HepG2 (cell line): Measurements from ENCODE around the gene SMIM20. TPM values are rescaled to one million over a fixed set of nuclear protein-coding genes. Genes with fewer than 3 reads are reported as not detected.

Experiments
- AHDC1 ChIP-seq: sonication (generic); formaldehyde crosslinking; IDR thresholded peaks from 2 replicates; pipeline ENCODE4 v1.5.1; 2020; ENCODE audit warnings: mild to moderate bottlenecking, missing genetic modification reagents, borderline replicate concordance
- ARID5B ChIP-seq: IDR thresholded peaks from 2 replicates; pipeline ENCODE4 v1.4.0; 2020; ENCODE audit warnings: mild to moderate bottlenecking, missing genetic modification reagents
- ASH2L ChIP-seq: fragments of 300-600, 200-600 bp; sonication (generic); IDR thresholded peaks from 2 replicates; pipeline ENCODE4 v1.7.0; 2017; ENCODE audit warnings: low read depth, mild to moderate bottlenecking, moderate library complexity, mixed read lengths, low read length; ENCODE audit not compliant: insufficient read length
- CBFB ChIP-seq: sonication (generic); formaldehyde crosslinking; IDR thresholded peaks from 2 replicates; pipeline ENCODE4 v1.4.0; 2020; ENCODE audit warnings: missing genetic modification reagents
- GATAD2A ChIP-seq: IDR thresholded peaks from 2 replicates; pipeline ENCODE4 v1.6.1; 2016
- HNF4G ChIP-seq, 2 experiments: sonication (generic) in 1 of 2; formaldehyde crosslinking in 1 of 2; IDR thresholded peaks; 2 replicates each; pipeline versions ENCODE4 v1.4.0 to v1.6.1; 2011 to 2020; ENCODE audit warnings: borderline replicate concordance in 2 of 2, low read depth in 2 of 2, mild to moderate bottlenecking in 2 of 2, low read length in 1 of 2, missing genetic modification reagents in 1 of 2, moderate library complexity in 1 of 2
- KDM6A ChIP-seq: IDR thresholded peaks from 2 replicates; pipeline ENCODE4 v1.6.1; 2016; ENCODE audit warnings: low read depth
- PHF21A ChIP-seq: sonication (generic); formaldehyde crosslinking; IDR thresholded peaks from 2 replicates; pipeline ENCODE4 v1.5.0; 2020; ENCODE audit warnings: mild to moderate bottlenecking, missing genetic modification reagents
- PPARG ChIP-seq: conservative IDR thresholded peaks from 2 replicates; pipeline ENCODE4 v1.6.1; 2016; ENCODE audit warnings: missing biosample characterization, missing genetic modification reagents
- RFX1 ChIP-seq: fragments of 450-650 bp; IDR thresholded peaks from 2 replicates; pipeline ENCODE4 v1.6.1; 2017
- RFX3 ChIP-seq: IDR thresholded peaks from 2 replicates; pipeline ENCODE4 v1.6.1; 2016; ENCODE audit warnings: missing biosample characterization, missing genetic modification reagents
- SYNCRIP ChIP-seq: fragments of 200-400 bp; formaldehyde crosslinking; IDR thresholded peaks from 2 replicates; pipeline ENCODE4 v1.6.1; 2018; ENCODE audit warnings: mild to moderate bottlenecking, low read depth, low read length; ENCODE audit not compliant: insufficient read depth
- TFAP4 ChIP-seq: sonication (generic); IDR thresholded peaks from 2 replicates; pipeline ENCODE4 v1.6.1; 2016; ENCODE audit warnings: low read depth, borderline replicate concordance
- XRCC5 ChIP-seq: fragments of 200-400 bp; formaldehyde crosslinking; optimal IDR thresholded peaks from 2 replicates; pipeline ENCODE3; 2017; ENCODE audit warnings: mild to moderate bottlenecking, low read length
- ZFY ChIP-seq: sonication (generic); formaldehyde crosslinking; IDR thresholded peaks from 2 replicates; pipeline ENCODE4 v1.4.0; 2020; ENCODE audit warnings: missing genetic modification reagents
- ZNF574 ChIP-seq: sonication (generic); formaldehyde crosslinking; IDR thresholded peaks from 2 replicates; pipeline ENCODE4 v1.4.0; 2020; ENCODE audit warnings: missing genetic modification reagents
- polyA plus RNA-seq, 8 experiments: library from polyadenylated mRNA; depleted of rRNA in 3 of 8; stranded (reverse) in 7 of 8; unstranded in 1 of 8; fragments of >200 nt; fragmentation: Illumina TruSeq in 4 of 8; extraction: Trizol in 4 of 8; gene quantifications; 2 replicates each; pipeline versions ENCODE4 v1.2.1 to v1.2.3, GENCODE V29; 2011 to 2016; ENCODE audit warnings: low read depth in 4 of 8, missing spikeins in 1 of 8, mixed read lengths in 1 of 8; ENCODE audit not compliant: insufficient read depth in 1 of 8
- total RNA-seq, 5 experiments: library from RNA; depleted of rRNA; stranded (reverse); fragments of >200 nt; fragmentation: Illumina TruSeq; extraction: Trizol; gene quantifications; 2 replicates each; pipeline ENCODE4 v1.2.3, GENCODE V29; 2016; ENCODE audit warnings: low read depth in 1 of 5

The SMIM20 gene
- total and polyA plus RNA-seq, 2 of the 13 experiments (the other 11 are each of a cell fraction or from before 2014, with no cell fraction given) = 26.3 to 30.2 TPM

- TF ChIP-seq ASH2L (peak; percentile 85), ARID5B (CRISPR knock-in tag) (peak; percentile 60), AHDC1 (CRISPR knock-in tag) (no peak), SYNCRIP (no peak), RFX1 (peak; percentile 84), XRCC5 (peak; percentile 90), TFAP4 (peak; percentile 14; the same call in 1 of the 2 replicates), PPARG (CRISPR knock-in tag) (no peak), PHF21A (no peak), CBFB (no peak), ZNF574 (CRISPR knock-in tag) (peak; percentile 67), ZFY (CRISPR knock-in tag) (no peak), HNF4G (IDR thresholded peaks at IDR 0.05; ENCODE audit: borderline replicate concordance, low read depth, low read length) (peak; percentile 71; the same call in 1 of the 2 replicates), HNF4G (CRISPR knock-in tag; IDR thresholded peaks at IDR 0.05; ENCODE audit: borderline replicate concordance, low read depth) (no peak), KDM6A (CRISPR knock-in tag) (peak; percentile 60; the same call in 1 of the 2 replicates), RFX3 (CRISPR knock-in tag) (peak; percentile 88), GATAD2A (CRISPR knock-in tag) (peak; percentile 39; the same call in 1 of the 2 replicates)
Observed at GRCh38 chr4:25949173-25949748, 35.2 kb downstream of the SMIM20 start (continued).
